ENCODE measurements around the gene GEMIN4.
"Not testable (repeated sequence)": the region's sequence is repeated elsewhere in the genome, so short reads cannot be mapped to it uniquely, and the experiment has no call there.

GEMIN4 gene

GRCh38 chr17:703081-703875 lies 48.8 kb downstream of the GEMIN4 start:
- DNase-seq (ENCODE audit: low read depth, low spot score): no peak

- no peak for DNase-seq (ENCODE audit: low read depth, low spot score)
Observed at GRCh38 chr17:700504-701094, 51.5 kb downstream of the GEMIN4 start.

DNA sequence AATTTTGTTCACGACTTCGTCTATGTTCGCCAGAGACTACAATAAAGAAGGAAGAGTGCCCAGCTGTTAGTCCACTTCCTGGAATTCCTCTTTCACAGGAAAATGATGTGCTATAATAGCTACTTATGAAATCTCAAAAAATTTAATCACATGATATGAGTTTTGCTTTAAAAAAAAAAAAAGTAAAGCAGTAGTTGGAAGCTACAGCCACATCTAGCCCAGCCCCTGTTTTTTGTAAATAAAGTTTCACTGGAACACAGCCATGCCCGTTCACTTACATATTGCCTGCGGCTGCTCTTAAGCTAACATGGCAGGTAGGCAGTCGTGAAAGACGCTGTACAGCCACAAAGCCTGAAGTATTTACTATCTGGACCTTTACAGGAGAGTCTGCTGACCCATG lies 52.7 kb downstream of the GEMIN4 start:
- no peak for DNase-seq (ENCODE audit: low read depth, low spot score)

- not testable (repeated sequence) for DNase-seq (ENCODE audit: low read depth, low spot score)
Observed at GRCh38 chr17:698096-698495, 54.0 kb downstream of the GEMIN4 start.

DNA sequence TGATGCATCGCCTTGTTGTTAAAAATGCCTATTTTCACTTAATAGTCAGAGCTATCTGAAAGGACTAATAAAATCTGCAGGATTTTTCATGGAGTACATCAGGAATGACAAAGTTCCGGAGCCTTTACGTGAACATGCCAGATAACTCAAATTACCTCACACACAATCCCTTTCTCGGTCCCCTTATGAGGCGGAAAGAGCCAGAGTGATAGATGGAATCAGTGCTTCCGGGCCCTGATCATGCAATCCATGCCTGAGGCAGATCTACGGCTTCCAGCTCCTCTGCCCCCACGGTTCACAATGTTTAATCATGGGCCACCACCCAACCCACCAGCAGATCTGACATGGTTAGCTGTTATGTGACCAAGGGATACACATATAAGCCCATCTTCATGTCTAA lies 54.4 kb downstream of the GEMIN4 start:
- DNase-seq (ENCODE audit: low read depth, low spot score): no peak

- no peak for DNase-seq (ENCODE audit: low read depth, low spot score)
Observed at GRCh38 chr17:696369-696768, 55.7 kb downstream of the GEMIN4 start.

Measured in smooth muscle cell of the brain vasculature (primary cell).